K562 (cell line): ENCODE measurements around the gene TNNT3.

ENCODE experiments used
- FOS ChIP-seq: IDR thresholded peaks from 3 replicates; pipeline ENCODE4 v1.6.1; 2011; ENCODE audit not compliant: insufficient read length; ENCODE audit errors: extremely low read depth
- NR2C2 ChIP-seq, 2 experiments: fragments of 200-800 bp in 1 of 2; sonication (Bioruptor generic) in 1 of 2; sonication (generic) in 1 of 2; formaldehyde crosslinking in 1 of 2; IDR thresholded peaks; 2 replicates each; pipeline versions ENCODE4 v1.6.1 to v1.8.0; 2016 to 2022; ENCODE audit warnings: mild to moderate bottlenecking in 1 of 2, missing compliant biosample characterization in 1 of 2, missing genetic modification characterization in 1 of 2, missing genetic modification reagents in 1 of 2
- NRF1 ChIP-seq, 2 experiments: fragments of 450-650 bp; IDR thresholded peaks in 1 of 2; conservative IDR thresholded peaks in 1 of 2; 2 replicates each; pipeline ENCODE4 v1.6.1; 2014; ENCODE audit warnings: mild to moderate bottlenecking in 2 of 2
- SIX5 ChIP-seq, 2 experiments: IDR thresholded peaks; 2 replicates each; pipeline ENCODE4 v1.6.1; 2011; ENCODE audit warnings: low read length in 2 of 2, borderline replicate concordance in 1 of 2, low read depth in 1 of 2, mild to moderate bottlenecking in 1 of 2, moderate library complexity in 1 of 2; ENCODE audit not compliant: insufficient read depth in 1 of 2
- TBP ChIP-seq: optimal IDR thresholded peaks from 2 replicates; pipeline ENCODE3; 2011; ENCODE audit warnings: low read depth, low read length, improper control_type of control experiment
- ZNF274 ChIP-seq: IDR thresholded peaks from 2 replicates; pipeline ENCODE4 v1.6.1; 2011; ENCODE audit warnings: low read depth, mild to moderate bottlenecking, low read length, moderate library complexity, borderline replicate concordance
- ZNF785 ChIP-seq: fragments of 250-450 bp; sonication (Bioruptor Pico); IDR thresholded peaks from 2 replicates; pipeline ENCODE4 v1.4.0; 2020; ENCODE audit warnings: mild to moderate bottlenecking
- TF ChIP-seq, protein P1 (sequence below), 2 experiments: fragments of 450-650 bp; formaldehyde crosslinking in 1 of 2; IDR thresholded peaks; 2 replicates each; pipeline versions ENCODE4 v1.4.0 to v1.6.1; 2014 to 2020; ENCODE audit warnings: mild to moderate bottlenecking in 2 of 2, borderline replicate concordance in 1 of 2, low read depth in 1 of 2
- TF ChIP-seq, protein P2 (sequence below), 3 experiments: IDR thresholded peaks in 2 of 3; conservative IDR thresholded peaks in 1 of 3; 2 replicates each; pipeline ENCODE4 v1.5.1; 2011 to 2012; ENCODE audit warnings: low read length in 3 of 3, mild to moderate bottlenecking in 3 of 3, control low read depth in 2 of 3, improper control_type of control experiment in 1 of 3, inconsistent platforms in 1 of 3, low read depth in 1 of 3, mixed read lengths in 1 of 3, moderate library complexity in 1 of 3; ENCODE audit not compliant: insufficient read depth in 2 of 3
- TF ChIP-seq, protein P3 (sequence below): fragments of 450-650 bp; formaldehyde crosslinking; IDR thresholded peaks from 2 replicates; pipeline ENCODE4 v1.4.0; 2022; ENCODE audit warnings: mild to moderate bottlenecking, moderate library complexity

DNA sequence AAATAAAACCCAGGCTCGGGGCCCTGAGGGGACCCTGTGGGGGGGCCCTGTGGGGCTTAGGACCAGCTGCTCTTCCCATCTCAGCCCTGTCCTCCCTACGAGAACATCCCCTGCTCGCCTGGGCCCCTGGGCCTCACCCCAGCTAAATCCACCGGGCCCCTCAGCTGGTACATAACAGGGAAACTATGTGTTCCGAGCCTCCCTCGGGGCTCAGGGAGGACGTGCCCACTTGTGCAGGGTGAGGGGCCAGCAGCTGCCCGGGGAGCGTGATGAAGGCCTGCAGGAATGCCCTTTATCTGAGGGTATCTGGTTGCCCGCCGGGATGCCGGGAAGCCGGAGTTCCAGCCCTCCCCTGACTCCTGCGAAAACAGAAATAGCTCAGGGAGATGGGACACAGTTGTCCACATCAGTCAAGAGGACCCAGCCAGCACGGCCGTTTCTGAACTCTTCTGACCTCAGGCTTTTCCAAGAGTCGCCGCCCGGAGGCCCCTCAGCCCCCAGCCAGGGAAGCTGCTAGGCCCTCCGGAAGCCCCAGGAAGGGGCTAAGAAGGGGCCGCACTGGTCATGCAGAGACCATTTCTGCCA lies 48.2 kb downstream of the TNNT3 start:
- TF ChIP-seq TBP (no peak), NR2C2 (CRISPR knock-in tag; IDR thresholded peaks at IDR 0.05) (no peak), NR2C2 (tag; IDR thresholded peaks at IDR 0.05) (no peak), SIX5 (IDR thresholded peaks at IDR 0.05; ENCODE audit: borderline replicate concordance in 1 of 2, insufficient read depth in 1 of 2, low read depth in 1 of 2, low read length in 2 of 2) (no peak), NRF1 (conservative IDR thresholded peaks at IDR 0.05 in 1 of 2, IDR thresholded peaks at IDR 0.05 in 1 of 2) (no peak), FOS (no peak), ZNF274 (no peak), ZNF785 (CRISPR knock-in tag) (no peak)
- TF ChIP-seq, protein P1, sequence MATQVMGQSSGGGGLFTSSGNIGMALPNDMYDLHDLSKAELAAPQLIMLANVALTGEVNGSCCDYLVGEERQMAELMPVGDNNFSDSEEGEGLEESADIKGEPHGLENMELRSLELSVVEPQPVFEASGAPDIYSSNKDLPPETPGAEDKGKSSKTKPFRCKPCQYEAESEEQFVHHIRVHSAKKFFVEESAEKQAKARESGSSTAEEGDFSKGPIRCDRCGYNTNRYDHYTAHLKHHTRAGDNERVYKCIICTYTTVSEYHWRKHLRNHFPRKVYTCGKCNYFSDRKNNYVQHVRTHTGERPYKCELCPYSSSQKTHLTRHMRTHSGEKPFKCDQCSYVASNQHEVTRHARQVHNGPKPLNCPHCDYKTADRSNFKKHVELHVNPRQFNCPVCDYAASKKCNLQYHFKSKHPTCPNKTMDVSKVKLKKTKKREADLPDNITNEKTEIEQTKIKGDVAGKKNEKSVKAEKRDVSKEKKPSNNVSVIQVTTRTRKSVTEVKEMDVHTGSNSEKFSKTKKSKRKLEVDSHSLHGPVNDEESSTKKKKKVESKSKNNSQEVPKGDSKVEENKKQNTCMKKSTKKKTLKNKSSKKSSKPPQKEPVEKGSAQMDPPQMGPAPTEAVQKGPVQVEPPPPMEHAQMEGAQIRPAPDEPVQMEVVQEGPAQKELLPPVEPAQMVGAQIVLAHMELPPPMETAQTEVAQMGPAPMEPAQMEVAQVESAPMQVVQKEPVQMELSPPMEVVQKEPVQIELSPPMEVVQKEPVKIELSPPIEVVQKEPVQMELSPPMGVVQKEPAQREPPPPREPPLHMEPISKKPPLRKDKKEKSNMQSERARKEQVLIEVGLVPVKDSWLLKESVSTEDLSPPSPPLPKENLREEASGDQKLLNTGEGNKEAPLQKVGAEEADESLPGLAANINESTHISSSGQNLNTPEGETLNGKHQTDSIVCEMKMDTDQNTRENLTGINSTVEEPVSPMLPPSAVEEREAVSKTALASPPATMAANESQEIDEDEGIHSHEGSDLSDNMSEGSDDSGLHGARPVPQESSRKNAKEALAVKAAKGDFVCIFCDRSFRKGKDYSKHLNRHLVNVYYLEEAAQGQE (IDR thresholded peaks at IDR 0.05; ENCODE audit: borderline replicate concordance) = no peak
- TF ChIP-seq, protein P1 (CRISPR knock-in tag; IDR thresholded peaks at IDR 0.05; ENCODE audit: low read depth) = no peak
- TF ChIP-seq, protein P2, sequence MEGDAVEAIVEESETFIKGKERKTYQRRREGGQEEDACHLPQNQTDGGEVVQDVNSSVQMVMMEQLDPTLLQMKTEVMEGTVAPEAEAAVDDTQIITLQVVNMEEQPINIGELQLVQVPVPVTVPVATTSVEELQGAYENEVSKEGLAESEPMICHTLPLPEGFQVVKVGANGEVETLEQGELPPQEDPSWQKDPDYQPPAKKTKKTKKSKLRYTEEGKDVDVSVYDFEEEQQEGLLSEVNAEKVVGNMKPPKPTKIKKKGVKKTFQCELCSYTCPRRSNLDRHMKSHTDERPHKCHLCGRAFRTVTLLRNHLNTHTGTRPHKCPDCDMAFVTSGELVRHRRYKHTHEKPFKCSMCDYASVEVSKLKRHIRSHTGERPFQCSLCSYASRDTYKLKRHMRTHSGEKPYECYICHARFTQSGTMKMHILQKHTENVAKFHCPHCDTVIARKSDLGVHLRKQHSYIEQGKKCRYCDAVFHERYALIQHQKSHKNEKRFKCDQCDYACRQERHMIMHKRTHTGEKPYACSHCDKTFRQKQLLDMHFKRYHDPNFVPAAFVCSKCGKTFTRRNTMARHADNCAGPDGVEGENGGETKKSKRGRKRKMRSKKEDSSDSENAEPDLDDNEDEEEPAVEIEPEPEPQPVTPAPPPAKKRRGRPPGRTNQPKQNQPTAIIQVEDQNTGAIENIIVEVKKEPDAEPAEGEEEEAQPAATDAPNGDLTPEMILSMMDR (IDR thresholded peaks at IDR 0.05 in 2 of 3, conservative IDR thresholded peaks at IDR 0.05 in 1 of 3; ENCODE audit: insufficient read depth in 2 of 3, low read depth in 1 of 3, low read length in 3 of 3) = no peak
- TF ChIP-seq, protein P3, sequence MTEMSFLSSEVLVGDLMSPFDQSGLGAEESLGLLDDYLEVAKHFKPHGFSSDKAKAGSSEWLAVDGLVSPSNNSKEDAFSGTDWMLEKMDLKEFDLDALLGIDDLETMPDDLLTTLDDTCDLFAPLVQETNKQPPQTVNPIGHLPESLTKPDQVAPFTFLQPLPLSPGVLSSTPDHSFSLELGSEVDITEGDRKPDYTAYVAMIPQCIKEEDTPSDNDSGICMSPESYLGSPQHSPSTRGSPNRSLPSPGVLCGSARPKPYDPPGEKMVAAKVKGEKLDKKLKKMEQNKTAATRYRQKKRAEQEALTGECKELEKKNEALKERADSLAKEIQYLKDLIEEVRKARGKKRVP (CRISPR knock-in tag) = no peak
